Measurements from ENCODE around the gene ONECUT1. TPM values are rescaled to one million over a fixed set of nuclear protein-coding genes. Genes with fewer than 3 reads are reported as not detected.
A peak's percentile ranks its signal among the peaks of the same experiment; 100 is the strongest.

Gene ONECUT1
- total and polyA plus RNA-seq, 2 donors (not counting 3 experiments of a cell fraction or from before 2014, with no cell fraction given) = not detected

- intact Hi-C loops (cut with micrococcal nuclease) (loop anchor here (5.0 kb wide), 1 partner anchor 829 kb away; no protein-coding TSS in a partner anchor), dilution Hi-C loops (cut with MboI; ENCODE audit: extremely low pct_ligation_motif_present, low sequenced_read_pairs) (no loop called here)
- no peak for TF ChIP-seq GATA2 (IDR thresholded peaks at IDR 0.05; ENCODE audit: insufficient read depth, insufficient read length, low read depth, low read length)
- no peak for TF ChIP-seq POLR2A (IDR thresholded peaks at IDR 0.05; ENCODE audit: low read depth, low read length)
- TF ChIP-seq EZH2 (IDR thresholded peaks at IDR 0.05; ENCODE audit: borderline replicate concordance, low read depth, low read length, severe bottlenecking) = no peak
- TF ChIP-seq CTCF (IDR thresholded peaks at IDR 0.05; ENCODE audit: extremely low read depth in 1 of 2, insufficient read depth in 1 of 2, low read depth in 1 of 2, low read length in 2 of 2) = no peak
- no peak for TF ChIP-seq MAX (IDR thresholded peaks at IDR 0.05; ENCODE audit: insufficient read depth, insufficient read length)
- no peak for TF ChIP-seq MYC (IDR thresholded peaks at IDR 0.05; ENCODE audit: low read depth, low read length)
- no peak for TF ChIP-seq POLR2AphosphoS5 (IDR thresholded peaks at IDR 0.05; ENCODE audit: insufficient read depth, low read depth, low read length)
- TF ChIP-seq FOS (IDR thresholded peaks at IDR 0.05; ENCODE audit: borderline replicate concordance, insufficient read depth, low read length) = no peak
- TF ChIP-seq JUN (IDR thresholded peaks at IDR 0.05; ENCODE audit: borderline replicate concordance, insufficient read depth, insufficient read length, low read depth) = no peak
- Histone ChIP-seq H3K9me1 (replicated peaks; ENCODE audit: control insufficient read depth, extremely low read depth, insufficient read depth, low read length) (no peaks in the 10 kb centered on the region), H3K79me2 (ENCODE audit: control insufficient read depth, insufficient read depth, low read length) (no peaks in the 10 kb centered on the region), H3K4me2 (ENCODE audit: insufficient read depth, low read length) (no peak overlapping the region), H2AFZ (ENCODE audit: low read depth, low read length) (no peak overlapping the region), H4K20me1 (replicated peaks; ENCODE audit: control insufficient read depth, extremely low read depth, insufficient read depth, low read length) (no peaks in the 10 kb centered on the region), H3K9me3 (replicated peaks; ENCODE audit: control insufficient read depth, insufficient read depth, low read length) (no peaks in the 10 kb centered on the region), H3K27ac (ENCODE audit: insufficient read depth, low read depth, low read length) (no peak overlapping the region), H3K4me1 (ENCODE audit: control insufficient read depth, extremely low read depth, insufficient read depth, low read length) (peaks cover 5% of the 10 kb centered on the region), H3K36me3 (ENCODE audit: control insufficient read depth in 2 of 2, extremely low read depth in 1 of 2, insufficient read depth in 2 of 2, low read length in 2 of 2) (no peaks in the 10 kb centered on the region), H3K27me3 (ENCODE audit: control insufficient read depth in 2 of 2, insufficient read depth in 2 of 2, low read length in 2 of 2) (peaks cover 63 to 81% of the 10 kb centered on the region in 2 experiments), H3K4me3 (replicated peaks in 1 of 3; ENCODE audit: insufficient read depth in 1 of 3, low read depth in 1 of 3, low read length in 3 of 3) (no peak overlapping the region), H3K9ac (replicated peaks; ENCODE audit: extremely low read depth, insufficient read depth, low read length) (no peak overlapping the region)
- no TSS peak for BruUV-seq (replicated peaks)
- CTCF ChIA-PET = interaction anchor here (1.0 to 2.6 kb wide), 5 partner anchors 10 to 935 kb away, joined by 3 to 9 read pairs (median 4); no protein-coding TSS in a partner anchor
- POLR2A ChIA-PET = no interaction called here
- FAIRE-seq = no peak
- peak; percentile 33 for DNase-seq (ENCODE audit: low read depth, low spot score)
These were observed 6.8 kb downstream of the ONECUT1 start for GRCh38 chr15:52783191-52783829.

Measured in endothelial cell of umbilical vein (primary cell).